ENCODE measurements around the gene CHFR.

Gene CHFR

GRCh38 chr12:132925597-132926414 lies 38.4 kb upstream of the CHFR start:
- H4K8ac ChIP-seq (ENCODE audit: low read depth, low read length), result no peak overlapping the region
- no peak for DNase-seq (ENCODE audit: low spot score)
- no peak overlapping the region for H2BK120ac ChIP-seq (ENCODE audit: low read depth, low read length)
- H2BK15ac ChIP-seq (ENCODE audit: low read length), result no peak overlapping the region
- H3K36me3 ChIP-seq (replicated peaks in 1 of 2; ENCODE audit: control insufficient read depth in 2 of 2, insufficient read depth in 2 of 2, low read length in 2 of 2), result peaks cover 15 to 46% of the 10 kb centered on the region in 2 donors
- H3K4me3 ChIP-seq (ENCODE audit: low read length in 2 of 2), result no peak overlapping the region
- peaks cover 45 to 96% of the 10 kb centered on the region in 2 donors for H3K9me3 ChIP-seq (replicated peaks in 1 of 2; ENCODE audit: control insufficient read depth in 2 of 2, insufficient read depth in 1 of 2, low read depth in 1 of 2, low read length in 2 of 2)
- no peaks in the 10 kb centered on the region for H3K79me1 ChIP-seq (ENCODE audit: low read depth, low read length)
- H3K4ac ChIP-seq (ENCODE audit: low read length), result no peak overlapping the region
- H2AFZ ChIP-seq (ENCODE audit: low read length), result no peak overlapping the region
- H3K27ac ChIP-seq (replicated peaks; ENCODE audit: low read length), result no peak overlapping the region
- no peaks in the 10 kb centered on the region for H3K27me3 ChIP-seq (ENCODE audit: control insufficient read depth in 3 of 3, insufficient read depth in 3 of 3, low read depth in 1 of 3, low read length in 3 of 3)
- H2AK5ac ChIP-seq (ENCODE audit: low read depth, low read length), result no peak overlapping the region
- H2BK5ac ChIP-seq (ENCODE audit: low read length), result no peak overlapping the region
- no CpG with 5 or more reads among the region's 8 CpGs for WGBS, 2 donors (ENCODE audit: extremely low coverage in 2 of 2, insufficient read length in 2 of 2, insufficient replicate concordance in 1 of 2)
- no peak overlapping the region for H3K14ac ChIP-seq (ENCODE audit: low read length)
- H3K4me1 ChIP-seq (ENCODE audit: control insufficient read depth in 2 of 2, insufficient read depth in 1 of 2, low read depth in 1 of 2, low read length in 2 of 2), result no peaks in the 10 kb centered on the region
- H3K23ac ChIP-seq (ENCODE audit: low read depth, low read length, poor library complexity), result no peak overlapping the region
- no peak overlapping the region for H4K91ac ChIP-seq (ENCODE audit: low read depth, low read length, poor library complexity)
- H3K9ac ChIP-seq (ENCODE audit: low read depth, low read length, poor library complexity), result no peak overlapping the region
- no peak overlapping the region for H2BK12ac ChIP-seq (ENCODE audit: low read length)
- no peak overlapping the region for H3K4me2 ChIP-seq (ENCODE audit: insufficient read depth, low read length, poor library complexity, severe bottlenecking)
- no peak overlapping the region for H3K18ac ChIP-seq (ENCODE audit: low read length)

- Histone ChIP-seq H3K36me3 (replicated peaks in 1 of 2; ENCODE audit: control insufficient read depth in 2 of 2, insufficient read depth in 2 of 2, low read length in 2 of 2) (peaks cover 8 to 33% of the 10 kb centered on the region in 2 donors), H2BK12ac (ENCODE audit: low read length) (no peak overlapping the region), H3K27ac (replicated peaks; ENCODE audit: low read length) (no peak overlapping the region), H3K4me2 (ENCODE audit: insufficient read depth, low read length, poor library complexity, severe bottlenecking) (no peak overlapping the region), H2BK120ac (ENCODE audit: low read depth, low read length) (no peak overlapping the region), H2AFZ (ENCODE audit: low read length) (no peak overlapping the region), H3K4me1 (ENCODE audit: control insufficient read depth in 2 of 2, insufficient read depth in 1 of 2, low read depth in 1 of 2, low read length in 2 of 2) (no peaks in the 10 kb centered on the region), H3K9me3 (replicated peaks in 1 of 2; ENCODE audit: control insufficient read depth in 2 of 2, insufficient read depth in 1 of 2, low read depth in 1 of 2, low read length in 2 of 2) (peaks cover 38 to 94% of the 10 kb centered on the region in 2 donors), H3K23ac (ENCODE audit: low read depth, low read length, poor library complexity) (no peak overlapping the region), H3K18ac (ENCODE audit: low read length) (no peak overlapping the region), H3K14ac (ENCODE audit: low read length) (no peak overlapping the region), H2AK5ac (ENCODE audit: low read depth, low read length) (no peak overlapping the region), H3K9ac (ENCODE audit: low read depth, low read length, poor library complexity) (no peak overlapping the region), H3K27me3 (ENCODE audit: control insufficient read depth in 3 of 3, insufficient read depth in 3 of 3, low read depth in 1 of 3, low read length in 3 of 3) (no peaks in the 10 kb centered on the region), H4K91ac (ENCODE audit: low read depth, low read length, poor library complexity) (no peak overlapping the region), H4K8ac (ENCODE audit: low read depth, low read length) (no peak overlapping the region), H3K79me1 (ENCODE audit: low read depth, low read length) (no peaks in the 10 kb centered on the region), H3K4me3 (ENCODE audit: low read length in 2 of 2) (no peak overlapping the region), H2BK15ac (ENCODE audit: low read length) (no peak overlapping the region), H2BK5ac (ENCODE audit: low read length) (no peak overlapping the region), H3K4ac (ENCODE audit: low read length) (no peak overlapping the region)
- WGBS, 2 donors (ENCODE audit: extremely low coverage in 2 of 2, insufficient read length in 2 of 2, insufficient replicate concordance in 1 of 2), result no CpG with 5 or more reads among the region's 3 CpGs
- DNase-seq (ENCODE audit: low spot score), result no peak
Observed at GRCh38 chr12:132924356-132924755, 37.0 kb upstream of the CHFR start.

- Histone ChIP-seq H2AFZ (ENCODE audit: low read length) (no peak overlapping the region), H3K14ac (ENCODE audit: low read length) (no peak overlapping the region), H3K27me3 (ENCODE audit: control insufficient read depth in 3 of 3, insufficient read depth in 3 of 3, low read depth in 1 of 3, low read length in 3 of 3) (no peaks in the 10 kb centered on the region), H3K9me3 (replicated peaks in 1 of 2; ENCODE audit: control insufficient read depth in 2 of 2, insufficient read depth in 1 of 2, low read depth in 1 of 2, low read length in 2 of 2) (peaks cover 35 to 90% of the 10 kb centered on the region in 2 donors), H3K36me3 (replicated peaks in 1 of 2; ENCODE audit: control insufficient read depth in 2 of 2, insufficient read depth in 2 of 2, low read length in 2 of 2) (peaks cover 8 to 25% of the 10 kb centered on the region in 2 donors), H3K4me2 (ENCODE audit: insufficient read depth, low read length, poor library complexity, severe bottlenecking) (no peak overlapping the region), H3K4me1 (ENCODE audit: control insufficient read depth in 2 of 2, insufficient read depth in 1 of 2, low read depth in 1 of 2, low read length in 2 of 2) (no peaks in the 10 kb centered on the region), H4K91ac (ENCODE audit: low read depth, low read length, poor library complexity) (no peak overlapping the region), H2BK5ac (ENCODE audit: low read length) (no peak overlapping the region), H3K27ac (replicated peaks; ENCODE audit: low read length) (no peak overlapping the region), H3K4ac (ENCODE audit: low read length) (no peak overlapping the region), H3K4me3 (ENCODE audit: low read length in 2 of 2) (no peak overlapping the region), H2BK15ac (ENCODE audit: low read length) (no peak overlapping the region), H2AK5ac (ENCODE audit: low read depth, low read length) (no peak overlapping the region), H3K9ac (ENCODE audit: low read depth, low read length, poor library complexity) (no peak overlapping the region), H3K23ac (ENCODE audit: low read depth, low read length, poor library complexity) (no peak overlapping the region), H3K79me1 (ENCODE audit: low read depth, low read length) (no peaks in the 10 kb centered on the region), H2BK12ac (ENCODE audit: low read length) (no peak overlapping the region), H2BK120ac (ENCODE audit: low read depth, low read length) (no peak overlapping the region), H4K8ac (ENCODE audit: low read depth, low read length) (no peak overlapping the region), H3K18ac (ENCODE audit: low read length) (no peak overlapping the region)
- DNase-seq (ENCODE audit: low spot score), result no peak
- no CpG with 5 or more reads among the region's 1 CpG for WGBS, 2 donors (ENCODE audit: extremely low coverage in 2 of 2, insufficient read length in 2 of 2, insufficient replicate concordance in 1 of 2)
Observed at GRCh38 chr12:132923356-132923909, 36.0 kb upstream of the CHFR start.

- H3K79me1 ChIP-seq (ENCODE audit: low read depth, low read length), result no peaks in the 10 kb centered on the region
- H3K4ac ChIP-seq (ENCODE audit: low read length), result no peak overlapping the region
- no peak overlapping the region for H4K8ac ChIP-seq (ENCODE audit: low read depth, low read length)
- H2BK5ac ChIP-seq (ENCODE audit: low read length), result no peak overlapping the region
- no peak overlapping the region for H3K27ac ChIP-seq (replicated peaks; ENCODE audit: low read length)
- no peak overlapping the region for H2BK120ac ChIP-seq (ENCODE audit: low read depth, low read length)
- no peak for DNase-seq (ENCODE audit: low spot score)
- H3K4me2 ChIP-seq (ENCODE audit: insufficient read depth, low read length, poor library complexity, severe bottlenecking), result no peak overlapping the region
- no peak overlapping the region for H2BK15ac ChIP-seq (ENCODE audit: low read length)
- H2AFZ ChIP-seq (ENCODE audit: low read length), result no peak overlapping the region
- H3K18ac ChIP-seq (ENCODE audit: low read length), result no peak overlapping the region
- no peak overlapping the region for H3K14ac ChIP-seq (ENCODE audit: low read length)
- peaks cover 8 to 18% of the 10 kb centered on the region in 2 donors for H3K36me3 ChIP-seq (replicated peaks in 1 of 2; ENCODE audit: control insufficient read depth in 2 of 2, insufficient read depth in 2 of 2, low read length in 2 of 2)
- no peak overlapping the region for H3K23ac ChIP-seq (ENCODE audit: low read depth, low read length, poor library complexity)
- no peak overlapping the region for H2BK12ac ChIP-seq (ENCODE audit: low read length)
- H3K4me3 ChIP-seq (ENCODE audit: low read length in 2 of 2), result no peak overlapping the region
- H2AK5ac ChIP-seq (ENCODE audit: low read depth, low read length), result no peak overlapping the region
- H4K91ac ChIP-seq (ENCODE audit: low read depth, low read length, poor library complexity), result no peak overlapping the region
- H3K9me3 ChIP-seq (replicated peaks in 1 of 2; ENCODE audit: control insufficient read depth in 2 of 2, insufficient read depth in 1 of 2, low read depth in 1 of 2, low read length in 2 of 2), result peaks cover 35 to 90% of the 10 kb centered on the region in 2 donors
- no peak overlapping the region for H3K9ac ChIP-seq (ENCODE audit: low read depth, low read length, poor library complexity)
- WGBS, 2 donors (ENCODE audit: extremely low coverage in 2 of 2, insufficient read length in 2 of 2, insufficient replicate concordance in 1 of 2), result no CpG with 5 or more reads among the region's 4 CpGs
- no peaks in the 10 kb centered on the region for H3K27me3 ChIP-seq (ENCODE audit: control insufficient read depth in 3 of 3, insufficient read depth in 3 of 3, low read depth in 1 of 3, low read length in 3 of 3)
- H3K4me1 ChIP-seq (ENCODE audit: control insufficient read depth in 2 of 2, insufficient read depth in 1 of 2, low read depth in 1 of 2, low read length in 2 of 2), result no peaks in the 10 kb centered on the region
Observed at GRCh38 chr12:132922676-132923075, 35.3 kb upstream of the CHFR start.
